MCF 10A (cell line): ENCODE data around the gene SERTAD4. TPM values are rescaled to one million over a fixed set of nuclear protein-coding genes. Genes with fewer than 3 reads are reported as not detected.

Experiments used
- BruUV-seq: library from RNA; stranded (reverse); fragments of 400-500 nt; replicated peaks from 2 replicates; lab custom pipeline; 2021; lab: Mats Ljungman, UMichigan
- CTCF ChIA-PET: fragments of 300-600 bp; sonication (Branson Sonifier 250); formaldehyde crosslinking; extraction: SDS; loops from one replicate; lab custom pipeline; 2021; ENCODE audit warnings: antibody characterized with exemption, inconsistent platforms; lab: Yijun Ruan, JAX
- POLR2A ChIA-PET: fragments of 300-600, 350-650 bp; sonication (Branson Sonifier 250); formaldehyde crosslinking; extraction: SDS; loops from one replicate; lab custom pipeline; 2020; ENCODE audit warnings: antibody characterized with exemption, inconsistent platforms; lab: Yijun Ruan, JAX
- DNase-seq: peaks from one replicate; pipeline ENCODE4 v3.0.0-alpha.2; 2018; ENCODE audit not compliant: unreplicated experiment
- H3K27ac Mint-ChIP-seq: one replicate; pipeline ENCODE4 v1.8.0; 2022; ENCODE audit warnings: mild to moderate bottlenecking, low read depth, mixed read lengths; ENCODE audit not compliant: unreplicated experiment
- H3K27me3 Mint-ChIP-seq: one replicate; pipeline ENCODE4 v1.8.0; 2022; ENCODE audit warnings: mixed read lengths; ENCODE audit not compliant: insufficient read depth, unreplicated experiment
- H3K36me3 Mint-ChIP-seq: one replicate; pipeline ENCODE4 v1.8.0; 2022; ENCODE audit warnings: mild to moderate bottlenecking, moderate library complexity, mixed read lengths; ENCODE audit not compliant: insufficient read depth, unreplicated experiment
- H3K4me1 Mint-ChIP-seq: one replicate; pipeline ENCODE4 v1.8.0; 2022; ENCODE audit warnings: mixed read lengths; ENCODE audit not compliant: insufficient read depth, unreplicated experiment
- H3K4me3 Mint-ChIP-seq: one replicate; pipeline ENCODE4 v1.8.0; 2022; ENCODE audit warnings: mild to moderate bottlenecking, moderate library complexity, mixed read lengths; ENCODE audit not compliant: unreplicated experiment
- H3K9me3 Mint-ChIP-seq: one replicate; pipeline ENCODE4 v1.8.0; 2022; ENCODE audit warnings: mixed read lengths; ENCODE audit not compliant: unreplicated experiment
- CTCF ChIP-seq: fragments of 200-600 bp; IDR thresholded peaks from one replicate; pipeline ENCODE4 v1.8.0; 2022; ENCODE audit warnings: antibody characterized with exemption, mild to moderate bottlenecking; ENCODE audit not compliant: unreplicated experiment
- intact Hi-C: fragments of 100-400 bp; cut with micrococcal nuclease; formaldehyde crosslinking; loops from 2 replicates; pipeline ENCODE4 v1.14.1; 2022
- total RNA-seq: library from RNA; stranded (reverse); gene quantifications from 2 replicates; pipeline ENCODE4 v1.2.3, GENCODE V29; 2022

Gene SERTAD4
- total RNA-seq, 1 experiment from 2014 or later: 0.19 TPM

GRCh38 chr1:210239349-210240111, 6.9 kb downstream of the SERTAD4 start:
- Mint-ChIP-seq H3K4me1 (peaks cover 26% of the 10 kb centered on the region), H3K4me3 (no peak overlapping the region), H3K27ac (no peak overlapping the region), H3K9me3 (no peaks in the 10 kb centered on the region), H3K36me3 (no peaks in the 10 kb centered on the region), H3K27me3 (peaks cover 25% of the 10 kb centered on the region)
- TF ChIP-seq CTCF: peak; percentile 57
- DNase-seq: peak; percentile 91
- intact Hi-C loops: loop anchor here (10.0 kb wide), 1 partner anchor 95 kb away; no protein-coding TSS in a partner anchor
- ChIA-PET POLR2A (interaction anchor here (0.6 to 2.0 kb wide), 5 partner anchors 9 to 133 kb away, joined by 3 to 11 read pairs (median 3); no protein-coding TSS in a partner anchor), CTCF (interaction anchor here (0.6 to 2.6 kb wide), 13 partner anchors 9 to 208 kb away, joined by 3 to 14 read pairs (median 5); no protein-coding TSS in a partner anchor)
- BruUV-seq: no TSS peak

GRCh38 chr1:210241121-210241520, 8.5 kb downstream of the SERTAD4 start:
- no peaks in the 10 kb centered on the region for H3K9me3 Mint-ChIP-seq
- no TSS peak for BruUV-seq
- no peak overlapping the region for H3K27ac Mint-ChIP-seq
- H3K27me3 Mint-ChIP-seq: peaks cover 37% of the 10 kb centered on the region
- no peaks in the 10 kb centered on the region for H3K36me3 Mint-ChIP-seq
- POLR2A ChIA-PET: interaction anchor here (2.0 kb wide), 1 partner anchor 10 kb away, joined by 11 read pairs; no protein-coding TSS in a partner anchor
- intact Hi-C loops: no loop called here
- DNase-seq: no peak
- TF ChIP-seq CTCF: no peak
- no peak overlapping the region for H3K4me3 Mint-ChIP-seq
- CTCF ChIA-PET: interaction anchor here (0.6 to 2.6 kb wide), 12 partner anchors 12 to 159 kb away, joined by 3 to 10 read pairs (median 6); no protein-coding TSS in a partner anchor
- peaks cover 36% of the 10 kb centered on the region for H3K4me1 Mint-ChIP-seq

GRCh38 chr1:210244746-210245367, 12.3 kb downstream of the SERTAD4 start:
- no peaks in the 10 kb centered on the region for H3K36me3 Mint-ChIP-seq
- H3K27ac Mint-ChIP-seq: no peak overlapping the region
- no peak for TF ChIP-seq CTCF

GRCh38 chr1:210246447-210246846, 13.9 kb downstream of the SERTAD4 start:
- DNase-seq: peak; percentile 46
- no TSS peak for BruUV-seq
- Mint-ChIP-seq H3K36me3 (peaks cover 7% of the 10 kb centered on the region), H3K9me3 (no peaks in the 10 kb centered on the region), H3K4me1 (peaks cover 19% of the 10 kb centered on the region), H3K4me3 (no peak overlapping the region), H3K27ac (no peak overlapping the region), H3K27me3 (peaks cover 67% of the 10 kb centered on the region)
- CTCF ChIA-PET: interaction anchor here (0.6 to 1.3 kb wide), 2 partner anchors 46 to 202 kb away, joined by 4 read pairs; no protein-coding TSS in a partner anchor
- no peak for TF ChIP-seq CTCF
- POLR2A ChIA-PET: interaction anchor here (1.2 to 1.6 kb wide), 2 partner anchors 13 to 22 kb away, joined by 3 read pairs; no protein-coding TSS in a partner anchor
- intact Hi-C loops: no loop called here

More at GRCh38 chr1:210244746-210245367, 12.3 kb downstream of the SERTAD4 start:
- DNase-seq: peak; percentile 65
- POLR2A ChIA-PET: interaction anchor here (1.6 to 2.0 kb wide), 3 partner anchors 10 to 21 kb away, joined by 3 to 6 read pairs (median 5); no protein-coding TSS in a partner anchor
- CTCF ChIA-PET: interaction anchor here (0.6 to 2.1 kb wide), 6 partner anchors 13 to 225 kb away, joined by 3 to 6 read pairs (median 3); no protein-coding TSS in a partner anchor
- intact Hi-C loops: no loop called here
- H3K4me1 Mint-ChIP-seq: peaks cover 20% of the 10 kb centered on the region
- H3K9me3 Mint-ChIP-seq: no peaks in the 10 kb centered on the region
- no peak overlapping the region for H3K4me3 Mint-ChIP-seq
- no TSS peak for BruUV-seq
- peaks cover 54% of the 10 kb centered on the region for H3K27me3 Mint-ChIP-seq
